Measurements from ENCODE around the gene UNC13D.
"Not testable (repeated sequence)": the region's sequence is repeated elsewhere in the genome, so short reads cannot be mapped to it uniquely, and the experiment has no call there.

The UNC13D gene

GRCh38 chr17:75811174-75811573 lies 33.0 kb downstream of the UNC13D start:
- H3K27ac ChIP-seq (ENCODE audit: low read length), result no peak overlapping the region
- no peak overlapping the region for H3K4me3 ChIP-seq (ENCODE audit: low read length)
- H2AFZ ChIP-seq (ENCODE audit: low read length), result no peak overlapping the region
- H3K4me1 ChIP-seq (ENCODE audit: low read length), result no peaks in the 10 kb centered on the region
- no peaks in the 10 kb centered on the region for H3K79me2 ChIP-seq (ENCODE audit: low read length)
- H3K4me2 ChIP-seq (ENCODE audit: low read depth, low read length), result no peak overlapping the region
- H3K27me3 ChIP-seq (replicated peaks; ENCODE audit: insufficient read depth, low read length), result no peaks in the 10 kb centered on the region
- no peaks in the 10 kb centered on the region for H3K9me3 ChIP-seq (replicated peaks; ENCODE audit: insufficient read depth, low read length)
- TF ChIP-seq EZH2phosphoT487 (IDR thresholded peaks at IDR 0.05; ENCODE audit: low read length) (no peak), EZH2 (optimal IDR thresholded peaks at IDR 0.05; ENCODE audit: low read depth, low read length) (no peak), CTCF (IDR thresholded peaks at IDR 0.05; ENCODE audit: low read length) (no peak)
- no peaks in the 10 kb centered on the region for H3K9me2 ChIP-seq (replicated peaks; ENCODE audit: insufficient read depth, low read length)
- H3F3A ChIP-seq (ENCODE audit: insufficient read depth, low read length), result no peaks in the 10 kb centered on the region
- H3K9ac ChIP-seq (ENCODE audit: low read length), result no peak overlapping the region
- H3K36me3 ChIP-seq (replicated peaks; ENCODE audit: insufficient read depth, low read length), result peaks cover 5% of the 10 kb centered on the region; the same call in 1 of the 2 replicates
- H4K20me1 ChIP-seq (ENCODE audit: insufficient read depth, low read length), result no peaks in the 10 kb centered on the region
- no peak for DNase-seq

DNA sequence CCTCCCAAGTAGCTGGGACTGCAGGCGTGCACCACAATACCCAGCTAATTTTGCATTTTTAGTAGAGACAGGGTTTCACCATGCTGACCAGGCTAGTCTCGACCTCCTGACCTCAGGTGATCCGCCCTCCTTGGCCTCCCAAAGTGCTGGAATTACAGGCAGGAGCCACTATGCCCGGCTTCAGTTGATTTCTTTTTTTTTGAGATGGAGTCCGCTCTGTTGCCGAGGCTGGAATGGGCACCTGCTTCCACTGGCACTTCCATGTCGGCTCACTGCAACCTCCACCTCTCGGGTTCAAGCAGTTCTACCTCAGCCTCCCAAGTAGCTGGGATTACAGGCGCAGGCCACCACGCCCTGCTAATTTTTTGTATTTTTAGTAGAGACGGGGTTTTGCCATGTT lies 33.4 kb downstream of the UNC13D start:
- not testable (repeated sequence) for H3K27me3 ChIP-seq (replicated peaks; ENCODE audit: insufficient read depth, low read length); H3K9me2 ChIP-seq (replicated peaks; ENCODE audit: insufficient read depth, low read length); H2AFZ ChIP-seq (ENCODE audit: low read length); H3K4me2 ChIP-seq (ENCODE audit: low read depth, low read length); H4K20me1 ChIP-seq (ENCODE audit: insufficient read depth, low read length); H3K9me3 ChIP-seq (replicated peaks; ENCODE audit: insufficient read depth, low read length); H3K9ac ChIP-seq (ENCODE audit: low read length); H3K36me3 ChIP-seq (replicated peaks; ENCODE audit: insufficient read depth, low read length); H3K4me3 ChIP-seq (ENCODE audit: low read length); H3F3A ChIP-seq (ENCODE audit: insufficient read depth, low read length); H3K79me2 ChIP-seq (ENCODE audit: low read length); H3K27ac ChIP-seq (ENCODE audit: low read length); H3K4me1 ChIP-seq (ENCODE audit: low read length); DNase-seq

- peaks cover 5% of the 10 kb centered on the region; the same call in 1 of the 2 replicates for H3K36me3 ChIP-seq (replicated peaks; ENCODE audit: insufficient read depth, low read length)
- H3K27ac ChIP-seq (ENCODE audit: low read length), result no peak overlapping the region
- TF ChIP-seq CTCF (IDR thresholded peaks at IDR 0.05; ENCODE audit: low read length) (no peak), EZH2phosphoT487 (IDR thresholded peaks at IDR 0.05; ENCODE audit: low read length) (no peak), EZH2 (optimal IDR thresholded peaks at IDR 0.05; ENCODE audit: low read depth, low read length) (no peak)
- DNase-seq, result no peak
- no peaks in the 10 kb centered on the region for H4K20me1 ChIP-seq (ENCODE audit: insufficient read depth, low read length)
- H2AFZ ChIP-seq (ENCODE audit: low read length), result no peak overlapping the region
- H3F3A ChIP-seq (ENCODE audit: insufficient read depth, low read length), result no peaks in the 10 kb centered on the region
- no peak overlapping the region for H3K9ac ChIP-seq (ENCODE audit: low read length)
- no peaks in the 10 kb centered on the region for H3K27me3 ChIP-seq (replicated peaks; ENCODE audit: insufficient read depth, low read length)
- H3K4me3 ChIP-seq (ENCODE audit: low read length), result no peak overlapping the region
- no peaks in the 10 kb centered on the region for H3K9me3 ChIP-seq (replicated peaks; ENCODE audit: insufficient read depth, low read length)
- no peaks in the 10 kb centered on the region for H3K9me2 ChIP-seq (replicated peaks; ENCODE audit: insufficient read depth, low read length)
- H3K4me2 ChIP-seq (ENCODE audit: low read depth, low read length), result no peak overlapping the region
- no peaks in the 10 kb centered on the region for H3K79me2 ChIP-seq (ENCODE audit: low read length)
- H3K4me1 ChIP-seq (ENCODE audit: low read length), result no peaks in the 10 kb centered on the region
These were observed 34.0 kb downstream of the UNC13D start for GRCh38 chr17:75810216-75810615.

DNA sequence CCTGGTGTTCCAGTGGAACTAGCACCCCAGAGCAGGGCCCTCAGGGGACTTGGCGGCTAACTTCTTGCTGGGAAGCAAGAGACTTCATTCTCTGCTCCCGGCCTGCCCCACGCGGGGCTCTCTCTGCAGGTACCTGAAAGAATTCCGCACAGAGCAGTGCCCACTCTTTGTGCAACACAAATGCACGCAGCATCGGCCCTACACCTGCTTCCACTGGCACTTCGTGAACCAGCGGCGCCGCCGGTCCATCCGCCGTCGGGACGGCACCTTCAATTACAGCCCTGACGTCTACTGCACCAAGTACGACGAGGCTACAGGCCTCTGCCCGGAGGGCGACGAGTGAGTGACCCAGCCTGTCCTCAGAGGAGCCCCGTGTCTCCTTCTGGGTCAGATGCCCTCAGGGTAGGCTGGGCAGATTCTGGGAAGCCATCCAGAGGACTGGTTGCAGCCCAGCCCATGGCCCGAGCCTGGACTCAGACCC lies 34.5 kb downstream of the UNC13D start:
- no peaks in the 10 kb centered on the region for H3K4me1 ChIP-seq (ENCODE audit: low read length)
- TF ChIP-seq CTCF (IDR thresholded peaks at IDR 0.05; ENCODE audit: low read length) (no peak), EZH2 (optimal IDR thresholded peaks at IDR 0.05; ENCODE audit: low read depth, low read length) (no peak), EZH2phosphoT487 (IDR thresholded peaks at IDR 0.05; ENCODE audit: low read length) (no peak)
- no peaks in the 10 kb centered on the region for H3K27me3 ChIP-seq (replicated peaks; ENCODE audit: insufficient read depth, low read length)
- no peaks in the 10 kb centered on the region for H3K9me3 ChIP-seq (replicated peaks; ENCODE audit: insufficient read depth, low read length)
- DNase-seq, result no peak
- no peaks in the 10 kb centered on the region for H3K9me2 ChIP-seq (replicated peaks; ENCODE audit: insufficient read depth, low read length)
- H3K4me2 ChIP-seq (ENCODE audit: low read depth, low read length), result no peak overlapping the region
- H2AFZ ChIP-seq (ENCODE audit: low read length), result no peak overlapping the region
- no peaks in the 10 kb centered on the region for H4K20me1 ChIP-seq (ENCODE audit: insufficient read depth, low read length)
- no peaks in the 10 kb centered on the region for H3F3A ChIP-seq (ENCODE audit: insufficient read depth, low read length)
- H3K9ac ChIP-seq (ENCODE audit: low read length), result no peak overlapping the region
- H3K27ac ChIP-seq (ENCODE audit: low read length), result no peak overlapping the region
- no peaks in the 10 kb centered on the region for H3K79me2 ChIP-seq (ENCODE audit: low read length)
- H3K36me3 ChIP-seq (replicated peaks; ENCODE audit: insufficient read depth, low read length), result peaks cover 5% of the 10 kb centered on the region; the same call in 1 of the 2 replicates
- H3K4me3 ChIP-seq (ENCODE audit: low read length), result no peak overlapping the region

Data from MM.1S (cell line).